SK-N-SH treated with all-trans-retinoic acid at 6 μM for 48 hours (cell line): ENCODE data around the gene ASIC1.

Experiments
- ATAC-seq: fragments of 200-7000 bp; cut with Tn5 transposase; 3 replicates; pipeline ENCODE4 v1.9.1; 2020; ENCODE audit warnings: mild to moderate bottlenecking, moderate library complexity
- ARNTL ChIP-seq: fragments of 450-650 bp; formaldehyde crosslinking; IDR thresholded peaks from 2 replicates; pipeline ENCODE4 v1.5.0; 2020; ENCODE audit warnings: low read depth, mild to moderate bottlenecking, moderate library complexity, borderline replicate concordance
- CSDC2 ChIP-seq: fragments of 250-450 bp; sonication (Bioruptor Pico); IDR thresholded peaks from 2 replicates; pipeline ENCODE4 v1.5.0; 2020; ENCODE audit warnings: mild to moderate bottlenecking, moderate library complexity
- ESRRG ChIP-seq: fragments of 250-450 bp; sonication (Bioruptor Pico); IDR thresholded peaks from 2 replicates; pipeline ENCODE4 v1.6.1; 2021; ENCODE audit warnings: mild to moderate bottlenecking
- GLIS3 ChIP-seq: fragments of 250-450 bp; sonication (Bioruptor Pico); IDR thresholded peaks from 2 replicates; pipeline ENCODE4 v1.5.0; 2020; ENCODE audit warnings: mild to moderate bottlenecking, moderate library complexity
- ISL1 ChIP-seq: fragments of 250-450 bp; sonication (Bioruptor Pico); IDR thresholded peaks from 2 replicates; pipeline ENCODE4 v2.1.2; 2022; ENCODE audit warnings: mild to moderate bottlenecking, moderate library complexity
- PPARA ChIP-seq: fragments of 250-450 bp; sonication (Bioruptor Pico); IDR thresholded peaks from 2 replicates; pipeline ENCODE4 v1.5.0; 2020; ENCODE audit warnings: mild to moderate bottlenecking, borderline replicate concordance
- RARB ChIP-seq: fragments of 250-450 bp; sonication (Bioruptor Pico); IDR thresholded peaks from 2 replicates; pipeline ENCODE4 v1.8.0; 2021; ENCODE audit warnings: mild to moderate bottlenecking, moderate library complexity
- TCF4 ChIP-seq: fragments of 250-450 bp; sonication (Bioruptor Pico); IDR thresholded peaks from 2 replicates; pipeline ENCODE4 v1.8.0; 2021; ENCODE audit warnings: mild to moderate bottlenecking, moderate library complexity, borderline replicate concordance
- ZC3H10 ChIP-seq: fragments of 250-450 bp; sonication (Bioruptor Pico); IDR thresholded peaks from 2 replicates; pipeline ENCODE4 v1.5.1; 2021; ENCODE audit warnings: mild to moderate bottlenecking, moderate library complexity
- ZFP3 ChIP-seq: fragments of 250-450 bp; sonication (Bioruptor Pico); IDR thresholded peaks from 2 replicates; pipeline ENCODE4 v1.5.0; 2020; ENCODE audit warnings: mild to moderate bottlenecking, moderate library complexity
- ZFP30 ChIP-seq: fragments of 450-650 bp; formaldehyde crosslinking; IDR thresholded peaks from 2 replicates; pipeline ENCODE4 v1.5.0; 2022; ENCODE audit warnings: mild to moderate bottlenecking, moderate library complexity
- ZNF565 ChIP-seq: fragments of 450-650 bp; formaldehyde crosslinking; conservative IDR thresholded peaks from 2 replicates; pipeline ENCODE4 v1.5.0; 2020; ENCODE audit warnings: low read depth, mild to moderate bottlenecking, moderate library complexity
- ZNF70 ChIP-seq: fragments of 450-650 bp; formaldehyde crosslinking; IDR thresholded peaks from 2 replicates; pipeline ENCODE4 v1.5.0; 2020; ENCODE audit warnings: mild to moderate bottlenecking, moderate library complexity
- ZNF8 ChIP-seq: fragments of 450-650 bp; formaldehyde crosslinking; IDR thresholded peaks from 2 replicates; pipeline ENCODE4 v1.5.0; 2020; ENCODE audit warnings: mild to moderate bottlenecking, moderate library complexity
- TF ChIP-seq, protein P1 (sequence below): fragments of 250-450 bp; sonication (Bioruptor Pico); IDR thresholded peaks from 2 replicates; pipeline ENCODE4 v1.8.0; 2021; ENCODE audit warnings: low read depth, mild to moderate bottlenecking, moderate library complexity, borderline replicate concordance
- TF ChIP-seq, protein P2 (sequence below): fragments of 250-450 bp; sonication (Bioruptor Pico); IDR thresholded peaks from 2 replicates; pipeline ENCODE4 v1.8.0; 2020; ENCODE audit warnings: mild to moderate bottlenecking, moderate library complexity, borderline replicate concordance
- TF ChIP-seq, protein P3 (sequence below): fragments of 250-450 bp; sonication (Bioruptor Pico); IDR thresholded peaks from 2 replicates; pipeline ENCODE4 v1.5.0; 2020; ENCODE audit warnings: mild to moderate bottlenecking, moderate library complexity
- TF ChIP-seq, protein P4 (sequence below): fragments of 250-450 bp; sonication (Bioruptor Pico); IDR thresholded peaks from 2 replicates; pipeline ENCODE4 v1.5.1; 2020; ENCODE audit warnings: low read depth, mild to moderate bottlenecking, moderate library complexity

The ASIC1 gene

DNA sequence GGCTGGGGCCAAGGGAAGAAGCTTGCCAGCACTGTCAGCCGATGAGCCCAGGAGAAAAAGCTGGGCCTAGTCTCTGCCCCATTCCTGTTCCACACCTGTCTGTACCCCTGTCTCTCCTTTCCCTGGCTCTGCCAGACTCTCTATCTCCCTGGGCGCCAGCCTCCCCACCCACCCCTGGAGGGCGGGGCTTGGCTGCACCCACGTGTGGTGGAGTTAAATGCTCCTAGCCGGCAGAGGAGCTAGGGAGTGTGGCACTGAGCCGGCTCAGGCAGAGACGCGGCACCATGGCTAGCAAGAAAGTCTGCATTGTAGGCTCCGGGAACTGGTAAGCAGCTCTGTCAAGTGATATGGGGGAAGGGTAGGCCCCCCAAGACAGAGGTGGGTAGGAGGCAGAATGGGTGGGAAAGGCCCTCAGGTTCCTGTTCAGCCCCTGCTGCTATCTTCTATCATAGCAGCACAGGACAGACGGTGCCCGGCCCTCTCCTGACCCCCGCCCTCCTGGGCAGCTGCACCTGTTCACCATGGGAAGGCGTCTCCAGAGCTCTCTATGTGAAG is 46.4 kb downstream of the ASIC1 start, which contains the start of gene GPD1:
Gene GPD1 (plus strand): TSS at position 242 of the 555 bp plus-strand sequence. CDS start 43 bp downstream, at position 285.
- TF ChIP-seq ZNF70 (CRISPR knock-in tag), result no peak
- no peak for TF ChIP-seq PPARA (CRISPR knock-in tag)
- TF ChIP-seq TCF4, result no peak
- TF ChIP-seq ESRRG (CRISPR knock-in tag), result no peak
- TF ChIP-seq ISL1 (CRISPR knock-in tag), result no peak
- TF ChIP-seq ZNF565 (CRISPR knock-in tag), result no peak
- TF ChIP-seq ARNTL (CRISPR knock-in tag), result no peak
- TF ChIP-seq, protein P1, sequence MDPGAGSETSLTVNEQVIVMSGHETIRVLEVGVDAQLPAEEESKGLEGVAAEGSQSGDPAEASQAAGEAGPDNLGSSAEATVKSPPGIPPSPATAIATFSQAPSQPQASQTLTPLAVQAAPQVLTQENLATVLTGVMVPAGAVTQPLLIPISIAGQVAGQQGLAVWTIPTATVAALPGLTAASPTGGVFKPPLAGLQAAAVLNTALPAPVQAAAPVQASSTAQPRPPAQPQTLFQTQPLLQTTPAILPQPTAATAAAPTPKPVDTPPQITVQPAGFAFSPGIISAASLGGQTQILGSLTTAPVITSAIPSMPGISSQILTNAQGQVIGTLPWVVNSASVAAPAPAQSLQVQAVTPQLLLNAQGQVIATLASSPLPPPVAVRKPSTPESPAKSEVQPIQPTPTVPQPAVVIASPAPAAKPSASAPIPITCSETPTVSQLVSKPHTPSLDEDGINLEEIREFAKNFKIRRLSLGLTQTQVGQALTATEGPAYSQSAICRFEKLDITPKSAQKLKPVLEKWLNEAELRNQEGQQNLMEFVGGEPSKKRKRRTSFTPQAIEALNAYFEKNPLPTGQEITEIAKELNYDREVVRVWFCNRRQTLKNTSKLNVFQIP (CRISPR knock-in tag), result no peak
- no peak for TF ChIP-seq ZNF8 (CRISPR knock-in tag)
- TF ChIP-seq, protein P2, sequence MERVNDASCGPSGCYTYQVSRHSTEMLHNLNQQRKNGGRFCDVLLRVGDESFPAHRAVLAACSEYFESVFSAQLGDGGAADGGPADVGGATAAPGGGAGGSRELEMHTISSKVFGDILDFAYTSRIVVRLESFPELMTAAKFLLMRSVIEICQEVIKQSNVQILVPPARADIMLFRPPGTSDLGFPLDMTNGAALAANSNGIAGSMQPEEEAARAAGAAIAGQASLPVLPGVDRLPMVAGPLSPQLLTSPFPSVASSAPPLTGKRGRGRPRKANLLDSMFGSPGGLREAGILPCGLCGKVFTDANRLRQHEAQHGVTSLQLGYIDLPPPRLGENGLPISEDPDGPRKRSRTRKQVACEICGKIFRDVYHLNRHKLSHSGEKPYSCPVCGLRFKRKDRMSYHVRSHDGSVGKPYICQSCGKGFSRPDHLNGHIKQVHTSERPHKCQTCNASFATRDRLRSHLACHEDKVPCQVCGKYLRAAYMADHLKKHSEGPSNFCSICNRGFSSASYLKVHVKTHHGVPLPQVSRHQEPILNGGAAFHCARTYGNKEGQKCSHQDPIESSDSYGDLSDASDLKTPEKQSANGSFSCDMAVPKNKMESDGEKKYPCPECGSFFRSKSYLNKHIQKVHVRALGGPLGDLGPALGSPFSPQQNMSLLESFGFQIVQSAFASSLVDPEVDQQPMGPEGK, result no peak
- TF ChIP-seq ZFP30 (CRISPR knock-in tag), result no peak
- TF ChIP-seq, protein P3, sequence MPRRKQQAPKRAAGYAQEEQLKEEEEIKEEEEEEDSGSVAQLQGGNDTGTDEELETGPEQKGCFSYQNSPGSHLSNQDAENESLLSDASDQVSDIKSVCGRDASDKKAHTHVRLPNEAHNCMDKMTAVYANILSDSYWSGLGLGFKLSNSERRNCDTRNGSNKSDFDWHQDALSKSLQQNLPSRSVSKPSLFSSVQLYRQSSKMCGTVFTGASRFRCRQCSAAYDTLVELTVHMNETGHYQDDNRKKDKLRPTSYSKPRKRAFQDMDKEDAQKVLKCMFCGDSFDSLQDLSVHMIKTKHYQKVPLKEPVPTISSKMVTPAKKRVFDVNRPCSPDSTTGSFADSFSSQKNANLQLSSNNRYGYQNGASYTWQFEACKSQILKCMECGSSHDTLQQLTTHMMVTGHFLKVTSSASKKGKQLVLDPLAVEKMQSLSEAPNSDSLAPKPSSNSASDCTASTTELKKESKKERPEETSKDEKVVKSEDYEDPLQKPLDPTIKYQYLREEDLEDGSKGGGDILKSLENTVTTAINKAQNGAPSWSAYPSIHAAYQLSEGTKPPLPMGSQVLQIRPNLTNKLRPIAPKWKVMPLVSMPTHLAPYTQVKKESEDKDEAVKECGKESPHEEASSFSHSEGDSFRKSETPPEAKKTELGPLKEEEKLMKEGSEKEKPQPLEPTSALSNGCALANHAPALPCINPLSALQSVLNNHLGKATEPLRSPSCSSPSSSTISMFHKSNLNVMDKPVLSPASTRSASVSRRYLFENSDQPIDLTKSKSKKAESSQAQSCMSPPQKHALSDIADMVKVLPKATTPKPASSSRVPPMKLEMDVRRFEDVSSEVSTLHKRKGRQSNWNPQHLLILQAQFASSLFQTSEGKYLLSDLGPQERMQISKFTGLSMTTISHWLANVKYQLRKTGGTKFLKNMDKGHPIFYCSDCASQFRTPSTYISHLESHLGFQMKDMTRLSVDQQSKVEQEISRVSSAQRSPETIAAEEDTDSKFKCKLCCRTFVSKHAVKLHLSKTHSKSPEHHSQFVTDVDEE (CRISPR knock-in tag), result no peak
- TF ChIP-seq ZC3H10 (CRISPR knock-in tag), result no peak
- TF ChIP-seq, all 23 proteins: peak for 0
- ATAC-seq, result peak; percentile 72

DNA sequence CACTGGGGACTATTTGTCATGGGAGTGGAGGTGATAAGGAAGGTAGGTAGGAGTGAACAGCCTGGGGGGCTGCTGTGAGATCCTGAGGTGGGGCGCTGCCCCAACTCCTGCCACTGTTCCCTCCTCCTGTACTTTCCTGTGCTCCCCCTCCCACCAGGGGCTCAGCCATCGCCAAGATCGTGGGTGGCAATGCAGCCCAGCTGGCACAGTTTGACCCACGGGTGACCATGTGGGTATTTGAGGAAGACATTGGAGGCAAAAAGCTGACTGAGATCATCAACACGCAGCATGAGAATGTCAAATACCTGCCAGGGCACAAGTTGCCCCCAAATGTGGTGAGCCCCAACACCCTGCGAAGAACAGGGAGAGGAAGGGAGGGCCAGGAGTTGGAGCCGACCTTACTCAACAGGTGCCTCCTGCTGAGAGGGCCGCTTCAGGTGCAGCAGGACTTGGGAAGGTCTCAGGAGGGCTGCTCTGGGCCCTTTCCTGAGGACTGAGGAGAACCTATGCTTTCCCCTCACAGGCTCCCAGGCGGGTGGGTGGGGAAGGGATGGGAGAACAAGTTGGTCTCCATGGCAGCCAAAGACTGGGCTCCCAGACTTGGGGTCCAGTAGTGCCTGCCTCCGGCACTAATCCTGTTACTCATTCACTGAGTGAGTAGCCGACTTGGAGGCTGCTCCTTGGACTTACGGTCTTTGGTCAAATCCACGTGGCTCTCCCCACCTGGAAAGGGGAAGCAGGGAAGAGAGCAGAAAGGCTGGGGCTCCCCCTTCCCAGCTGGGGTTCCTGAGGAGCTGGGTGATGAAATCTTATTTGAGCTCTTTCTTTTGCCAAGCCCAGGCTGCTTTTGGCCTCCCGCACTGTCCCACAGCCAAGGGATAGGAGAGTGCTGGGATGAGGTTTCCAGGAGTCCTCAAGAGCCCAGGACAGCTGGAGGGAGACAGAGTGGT is 47.3 kb downstream of the ASIC1 start:
- TF ChIP-seq CSDC2 (CRISPR knock-in tag), result no peak
- TF ChIP-seq GLIS3 (CRISPR knock-in tag), result no peak
- TF ChIP-seq ZFP30 (CRISPR knock-in tag), result no peak
- no peak for TF ChIP-seq ISL1 (CRISPR knock-in tag)
- no peak for TF ChIP-seq RARB (CRISPR knock-in tag)
- TF ChIP-seq ZC3H10 (CRISPR knock-in tag), result no peak
- TF ChIP-seq, protein P3 (CRISPR knock-in tag), result no peak
- TF ChIP-seq PPARA (CRISPR knock-in tag), result no peak
- no peak for TF ChIP-seq ZNF70 (CRISPR knock-in tag)
- TF ChIP-seq ZNF565 (CRISPR knock-in tag), result no peak
- no peak for ATAC-seq

DNA sequence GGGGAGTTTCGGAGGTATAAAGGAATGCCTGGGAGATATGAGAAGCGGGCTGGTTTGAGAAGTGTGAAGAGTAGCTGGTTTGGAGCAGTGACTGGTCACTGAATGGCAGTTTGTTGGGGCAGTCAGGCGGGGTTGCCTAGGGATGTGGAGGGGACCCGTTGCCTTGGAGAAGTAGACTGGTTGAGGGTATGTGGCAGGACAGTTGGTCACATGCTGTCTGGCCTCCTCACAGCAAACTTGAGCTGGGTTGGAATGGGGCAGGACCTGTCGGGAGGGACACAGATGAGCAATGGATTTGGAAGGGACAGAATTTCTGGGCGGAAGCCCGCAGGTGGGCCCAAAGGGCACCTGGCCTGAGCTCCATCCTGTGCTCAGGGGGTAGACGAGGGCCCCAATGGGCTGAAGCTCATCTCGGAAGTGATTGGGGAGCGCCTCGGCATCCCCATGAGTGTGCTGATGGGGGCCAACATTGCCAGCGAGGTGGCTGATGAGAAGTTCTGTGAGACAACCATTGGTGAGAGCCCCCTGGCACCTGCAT is 48.6 kb downstream of the ASIC1 start:
- no peak for ATAC-seq
- TF ChIP-seq CSDC2 (CRISPR knock-in tag), result no peak
- TF ChIP-seq, protein P2, result no peak
- TF ChIP-seq ZFP30 (CRISPR knock-in tag), result no peak
- no peak for TF ChIP-seq ZNF565 (CRISPR knock-in tag)
- TF ChIP-seq PPARA (CRISPR knock-in tag), result no peak
- no peak for TF ChIP-seq ZFP3 (CRISPR knock-in tag)
- TF ChIP-seq ZC3H10 (CRISPR knock-in tag), result no peak
- TF ChIP-seq, protein P1 (CRISPR knock-in tag), result no peak
- TF ChIP-seq, protein P4, sequence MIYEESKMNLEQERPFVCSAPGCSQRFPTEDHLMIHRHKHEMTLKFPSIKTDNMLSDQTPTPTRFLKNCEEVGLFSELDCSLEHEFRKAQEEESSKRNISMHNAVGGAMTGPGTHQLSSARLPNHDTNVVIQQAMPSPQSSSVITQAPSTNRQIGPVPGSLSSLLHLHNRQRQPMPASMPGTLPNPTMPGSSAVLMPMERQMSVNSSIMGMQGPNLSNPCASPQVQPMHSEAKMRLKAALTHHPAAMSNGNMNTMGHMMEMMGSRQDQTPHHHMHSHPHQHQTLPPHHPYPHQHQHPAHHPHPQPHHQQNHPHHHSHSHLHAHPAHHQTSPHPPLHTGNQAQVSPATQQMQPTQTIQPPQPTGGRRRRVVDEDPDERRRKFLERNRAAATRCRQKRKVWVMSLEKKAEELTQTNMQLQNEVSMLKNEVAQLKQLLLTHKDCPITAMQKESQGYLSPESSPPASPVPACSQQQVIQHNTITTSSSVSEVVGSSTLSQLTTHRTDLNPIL, result no peak
- TF ChIP-seq ESRRG (CRISPR knock-in tag), result no peak
- TF ChIP-seq GLIS3 (CRISPR knock-in tag), result no peak
- no peak for TF ChIP-seq ZNF8 (CRISPR knock-in tag)
- no peak for TF ChIP-seq ZNF70 (CRISPR knock-in tag)
- no peak for TF ChIP-seq ARNTL (CRISPR knock-in tag)
